ENCODE measurements around the gene TP73. TPM values are rescaled to one million over a fixed set of nuclear protein-coding genes. Genes with fewer than 3 reads are reported as not detected.

TP73 gene
- total RNA-seq, 1 donor from 2014 or later, result not detected

DNA sequence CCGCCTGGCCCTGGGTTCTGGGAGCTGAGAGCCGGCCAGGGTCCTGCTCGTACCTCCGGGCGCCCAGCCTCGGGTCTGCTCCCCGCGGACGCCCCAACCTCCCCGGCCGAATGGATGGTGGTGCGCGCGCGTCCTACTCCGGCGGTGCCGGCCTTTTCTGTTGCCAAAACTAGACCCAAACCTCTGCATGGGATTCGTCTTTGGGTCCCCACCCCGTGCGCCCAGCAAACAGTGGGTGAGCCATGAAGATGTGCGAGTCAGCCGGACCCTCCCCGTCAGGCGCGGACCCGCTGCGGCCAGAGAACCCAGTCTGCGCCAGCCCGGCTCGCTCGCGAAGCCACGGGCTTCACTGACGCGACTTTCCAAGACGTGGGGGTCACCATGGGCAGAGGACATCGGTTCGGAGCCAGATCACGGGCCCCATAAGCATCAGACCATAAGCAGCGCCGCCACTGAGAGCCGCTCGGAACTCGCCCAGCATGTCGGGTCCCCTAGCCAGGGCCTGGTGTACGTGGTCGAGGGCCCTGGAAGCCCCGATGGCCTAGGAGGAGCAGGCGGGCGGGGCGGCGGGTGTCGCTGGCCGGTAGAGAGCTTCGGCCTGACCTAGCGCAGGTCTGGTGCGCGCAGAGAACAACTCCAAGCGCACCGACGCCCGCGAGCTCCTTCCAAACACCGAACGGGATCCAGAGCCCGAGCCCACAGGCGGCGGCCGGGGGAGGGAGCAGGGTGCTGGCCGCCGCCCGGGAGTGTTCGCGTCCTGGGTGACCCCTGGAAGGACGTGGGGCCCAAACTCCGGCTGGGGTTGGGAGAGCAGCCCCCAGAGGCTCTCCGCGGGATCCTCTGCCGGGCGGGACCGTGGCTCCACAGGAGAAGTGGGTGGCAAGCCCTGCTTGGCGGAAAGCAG, 1.0 kb upstream of the TP73 start:
- H3K36me3 ChIP-seq, result peaks cover 0 to 12% of the 10 kb centered on the region in 2 donors
- H3K27ac ChIP-seq, result no peak overlapping the region
- peaks cover 27% of the 10 kb centered on the region for H3K27me3 ChIP-seq
- no peak for TF ChIP-seq CTCF (IDR thresholded peaks at IDR 0.05)
- no peak for DNase-seq (ENCODE audit: low spot score in 2 of 2)
- no peaks in the 10 kb centered on the region for H3K9me3 ChIP-seq
- intact Hi-C loops (cut with DNase I), result no loop called here
- peak overlapping the region; percentile 25 to 81 for H3K4me3 ChIP-seq
- H3K4me1 ChIP-seq, result peaks cover 6 to 34% of the 10 kb centered on the region in 2 donors

DNA sequence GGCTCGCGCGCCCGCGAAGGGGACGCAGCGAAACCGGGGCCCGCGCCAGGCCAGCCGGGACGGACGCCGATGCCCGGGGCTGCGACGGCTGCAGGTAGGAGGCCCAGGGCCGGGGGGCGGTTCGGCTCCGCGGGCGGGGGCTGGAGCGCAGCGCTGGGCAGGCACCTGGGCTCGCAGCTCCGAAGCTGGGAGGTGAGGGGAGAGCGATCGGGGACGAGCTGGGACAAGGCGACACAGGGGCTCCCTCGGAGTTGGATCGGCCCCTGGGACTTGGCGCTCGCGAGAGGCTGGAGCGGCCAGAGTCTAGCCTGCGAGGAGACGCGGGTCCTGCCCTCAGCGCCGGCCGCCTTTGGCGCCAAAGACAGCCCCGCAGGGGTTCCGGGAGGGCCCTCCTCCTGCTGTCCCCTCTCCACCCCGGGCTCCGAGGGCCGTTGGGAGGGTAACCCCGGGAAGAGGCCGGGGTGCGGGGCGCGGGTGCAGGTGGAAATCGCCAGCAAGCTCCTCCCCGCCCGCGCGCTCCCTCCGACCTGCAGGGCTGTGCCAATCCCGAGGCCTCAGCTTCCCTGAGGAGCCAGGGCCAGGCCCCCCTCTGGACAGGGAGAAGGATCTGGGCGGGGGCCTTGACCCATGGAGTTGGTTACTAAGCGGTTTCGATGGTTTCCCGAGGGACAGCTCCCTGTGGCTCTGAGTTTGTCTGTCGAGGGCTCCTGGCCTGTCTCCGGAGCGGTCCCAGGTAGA, 401 bp downstream of the TP73 start:
- Histone ChIP-seq H3K4me1 (peaks cover 6 to 34% of the 10 kb centered on the region in 2 donors), H3K36me3 (no peaks in the 10 kb centered on the region), H3K9me3 (no peaks in the 10 kb centered on the region), H3K27me3 (peaks cover 27% of the 10 kb centered on the region), H3K4me3 (peak overlapping the region; percentile 51 to 81), H3K27ac (no peak overlapping the region)
- no peak for DNase-seq (ENCODE audit: low spot score in 2 of 2)
- intact Hi-C loops (cut with DNase I), result no loop called here
- no peak for TF ChIP-seq CTCF (IDR thresholded peaks at IDR 0.05)

DNA sequence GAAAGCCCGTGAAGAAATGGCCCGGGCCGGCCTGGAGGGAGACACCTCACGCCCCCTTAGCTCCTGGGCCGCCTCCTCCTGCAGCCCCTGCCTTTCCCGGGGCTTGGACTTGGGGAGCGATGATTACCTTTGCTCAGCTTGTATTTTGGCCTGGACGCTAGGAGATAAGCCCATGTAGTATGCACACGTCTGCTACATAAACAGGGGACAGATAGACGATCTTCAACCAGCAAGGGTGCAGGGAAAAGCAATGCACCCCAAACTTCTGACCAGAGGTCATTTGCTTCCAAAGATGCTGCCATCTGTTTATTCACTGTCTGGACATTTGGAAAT, 936 bp downstream of the TP73 start:
- intact Hi-C loops (cut with DNase I), result no loop called here
- Histone ChIP-seq H3K27ac (no peak overlapping the region), H3K36me3 (no peaks in the 10 kb centered on the region), H3K4me1 (peaks cover 6 to 34% of the 10 kb centered on the region in 2 donors), H3K4me3 (no peak overlapping the region), H3K27me3 (peaks cover 27% of the 10 kb centered on the region), H3K9me3 (no peaks in the 10 kb centered on the region)
- TF ChIP-seq CTCF (IDR thresholded peaks at IDR 0.05), result no peak
- DNase-seq (ENCODE audit: low spot score in 2 of 2), result no peak

DNA sequence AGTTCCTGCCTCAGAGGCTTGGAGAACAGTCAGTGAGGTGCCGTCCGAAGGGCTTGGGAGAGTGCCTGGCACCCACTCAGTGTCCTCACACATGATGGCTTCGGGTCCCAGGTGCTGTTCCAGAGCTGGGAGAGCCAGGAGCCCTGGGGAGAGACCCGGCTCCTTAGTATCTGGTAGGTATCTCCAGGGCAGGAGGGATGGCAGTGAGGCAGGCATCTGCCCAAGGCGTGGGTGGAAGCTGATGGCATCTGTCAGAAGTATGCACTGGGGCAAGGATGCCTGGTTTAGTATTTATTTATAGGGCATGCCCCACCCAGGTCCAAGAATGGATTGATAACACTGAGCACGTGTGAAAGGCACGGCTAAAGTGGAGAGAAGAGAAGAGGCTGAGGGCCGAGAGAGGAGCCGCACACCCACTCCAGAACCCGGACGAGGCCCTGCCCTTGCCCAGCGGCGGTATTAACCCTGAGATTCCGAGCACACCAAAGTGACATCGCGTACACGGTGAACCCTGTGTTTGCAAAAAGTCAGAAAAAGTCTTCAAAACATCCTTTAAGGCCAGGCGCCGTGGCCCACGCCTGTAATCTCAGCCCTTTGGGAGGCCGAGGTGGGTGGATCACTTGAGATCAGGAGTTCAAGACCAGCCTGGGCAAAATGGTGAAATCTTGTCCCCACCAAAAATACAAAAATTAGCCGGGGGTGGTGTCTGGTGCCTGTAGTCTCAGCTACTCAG, 2.4 kb downstream of the TP73 start:
- Histone ChIP-seq H3K27ac (no peak overlapping the region), H3K4me1 (peaks cover 3 to 28% of the 10 kb centered on the region in 2 donors), H3K36me3 (no peaks in the 10 kb centered on the region), H3K27me3 (peaks cover 27% of the 10 kb centered on the region), H3K9me3 (no peaks in the 10 kb centered on the region), H3K4me3 (no peak overlapping the region)
- intact Hi-C loops (cut with DNase I), result no loop called here
- DNase-seq (ENCODE audit: low spot score in 2 of 2), result no peak
- TF ChIP-seq CTCF (IDR thresholded peaks at IDR 0.05), result no peak

DNA sequence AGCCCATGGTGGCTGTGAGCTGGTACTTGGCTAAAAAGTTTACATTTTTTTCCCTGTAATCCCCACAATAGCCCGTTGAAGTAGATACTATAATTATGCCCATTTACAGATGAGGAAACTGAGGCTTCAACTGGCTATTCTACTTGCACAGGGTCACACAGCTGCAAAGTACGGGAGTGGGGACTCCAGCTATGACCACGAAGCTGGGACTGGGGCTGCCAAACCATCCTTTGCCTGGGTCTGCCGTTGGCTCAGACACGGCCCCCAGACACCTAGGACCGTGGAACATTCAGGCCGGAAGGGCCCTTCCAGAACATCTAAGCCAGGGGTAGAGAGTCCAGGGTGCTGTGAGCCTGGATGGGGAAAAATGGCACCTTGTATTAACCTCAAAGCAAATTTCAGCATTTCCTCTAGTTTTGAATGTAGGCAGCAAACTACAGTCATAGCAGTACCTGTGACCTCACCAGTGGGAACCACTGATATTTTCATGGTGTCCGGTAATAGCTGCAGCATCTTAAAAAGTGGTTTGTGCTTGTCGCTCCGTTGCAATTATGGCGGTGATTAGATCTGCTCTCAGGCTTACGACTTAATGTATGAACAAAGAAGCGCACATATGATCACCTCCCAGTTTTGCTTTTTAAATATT, 4.3 kb downstream of the TP73 start:
- H3K27me3 ChIP-seq, result peaks cover 15% of the 10 kb centered on the region
- no peak for DNase-seq (ENCODE audit: low spot score in 2 of 2)
- H3K4me1 ChIP-seq, result peaks cover 3 to 12% of the 10 kb centered on the region in 2 donors
- no peaks in the 10 kb centered on the region for H3K9me3 ChIP-seq
- no peak for TF ChIP-seq CTCF (IDR thresholded peaks at IDR 0.05)
- intact Hi-C loops (cut with DNase I), result no loop called here
- H3K27ac ChIP-seq, result no peak overlapping the region
- no peaks in the 10 kb centered on the region for H3K36me3 ChIP-seq
- no peak overlapping the region for H3K4me3 ChIP-seq

Data from ascending aorta (tissue), 2 donors.